Measurements from ENCODE around the gene LDAH.

GRCh38 chr2:20676353-20677215, 146.3 kb downstream of the LDAH start:
- no peak for TF ChIP-seq ZNF207 (IDR thresholded peaks at IDR 0.05; ENCODE audit: borderline replicate concordance)
- peak in 1 of 3 experiments; percentile 42; a peak in 3 of 6 replicates for TF ChIP-seq CTCF (IDR thresholded peaks at IDR 0.05 in 2 of 3, conservative IDR thresholded peaks at IDR 0.05 in 1 of 3; ENCODE audit: control insufficient read depth in 2 of 3, extremely low read depth in 1 of 3, insufficient read depth in 1 of 3, low read depth in 3 of 3, low read length in 3 of 3)
- no peak for TF ChIP-seq TCF12 (IDR thresholded peaks at IDR 0.05; ENCODE audit: low read depth, low read length)
- TF ChIP-seq POLR2AphosphoS5 (IDR thresholded peaks at IDR 0.05; ENCODE audit: low read length), result no peak
- TF ChIP-seq BHLHE40 (IDR thresholded peaks at IDR 0.05; ENCODE audit: borderline replicate concordance in 1 of 2, low read depth in 2 of 2, low read length in 1 of 2), result no peak
- TF ChIP-seq HDAC6 (IDR thresholded peaks at IDR 0.05; ENCODE audit: unreplicated experiment), result no peak
- no peak for TF ChIP-seq EP300 (IDR thresholded peaks at IDR 0.05; ENCODE audit: borderline replicate concordance in 1 of 2, control insufficient read depth in 1 of 2, low read depth in 2 of 2, low read length in 2 of 2)
- no peak for TF ChIP-seq MTA2 (IDR thresholded peaks at IDR 0.05; ENCODE audit: low read depth)
- no peak for TF ChIP-seq REST (IDR thresholded peaks at IDR 0.05; ENCODE audit: low read depth, low read length)
- TF ChIP-seq BMI1 (IDR thresholded peaks at IDR 0.05; ENCODE audit: borderline replicate concordance), result no peak
- no peak for TF ChIP-seq HCFC1 (IDR thresholded peaks at IDR 0.05; ENCODE audit: low read length)

Measured in GM12878 (cell line).